Measurements from ENCODE around the gene IL7R. TPM values are rescaled to one million over a fixed set of nuclear protein-coding genes. Genes with fewer than 3 reads are reported as not detected.
A peak's percentile ranks its signal among the peaks of the same experiment; 100 is the strongest.

The IL7R gene
- total RNA-seq, 1 donor from 2014 or later: 0.54 TPM

DNA sequence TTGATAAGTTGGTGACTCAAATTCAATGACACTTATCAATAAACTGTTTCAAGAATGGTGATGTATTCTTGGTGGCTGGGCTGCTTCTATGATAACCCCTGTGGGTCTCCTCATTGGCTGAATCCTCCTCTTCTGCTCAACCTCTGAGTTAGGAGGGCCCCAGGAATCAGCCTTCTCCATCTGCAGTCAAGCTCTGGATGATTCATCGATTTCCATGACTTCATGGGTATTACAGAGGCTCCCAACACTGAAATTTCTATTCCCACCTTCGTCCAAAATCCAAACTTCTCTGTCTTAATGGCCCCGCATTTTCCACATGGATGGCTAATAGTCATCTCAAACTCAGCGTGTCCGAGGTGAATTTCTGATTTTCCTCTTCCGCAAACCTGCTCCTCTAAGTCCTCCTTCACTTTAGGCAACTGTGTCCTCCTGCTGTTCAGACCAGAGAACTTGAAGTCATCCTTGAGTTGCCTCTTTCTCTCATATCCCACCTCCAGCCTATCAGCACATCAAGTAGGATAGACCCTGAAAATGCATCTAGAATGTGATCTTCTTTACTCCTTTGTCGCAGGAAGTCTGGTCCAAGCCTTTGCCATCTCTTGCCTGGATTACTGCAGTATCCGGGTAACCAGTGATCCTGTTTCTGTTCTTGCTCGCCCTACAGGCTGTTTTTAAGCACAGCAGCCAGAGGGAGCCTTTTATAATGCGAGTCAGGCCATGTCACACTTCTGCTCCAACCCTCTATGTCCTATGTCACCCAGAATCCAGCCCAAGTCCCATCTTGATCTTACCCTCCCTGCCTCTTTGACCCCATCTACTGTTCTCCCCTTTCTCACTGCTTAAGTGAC is 41.4 kb upstream of the IL7R start:
- TF ChIP-seq, protein P1, sequence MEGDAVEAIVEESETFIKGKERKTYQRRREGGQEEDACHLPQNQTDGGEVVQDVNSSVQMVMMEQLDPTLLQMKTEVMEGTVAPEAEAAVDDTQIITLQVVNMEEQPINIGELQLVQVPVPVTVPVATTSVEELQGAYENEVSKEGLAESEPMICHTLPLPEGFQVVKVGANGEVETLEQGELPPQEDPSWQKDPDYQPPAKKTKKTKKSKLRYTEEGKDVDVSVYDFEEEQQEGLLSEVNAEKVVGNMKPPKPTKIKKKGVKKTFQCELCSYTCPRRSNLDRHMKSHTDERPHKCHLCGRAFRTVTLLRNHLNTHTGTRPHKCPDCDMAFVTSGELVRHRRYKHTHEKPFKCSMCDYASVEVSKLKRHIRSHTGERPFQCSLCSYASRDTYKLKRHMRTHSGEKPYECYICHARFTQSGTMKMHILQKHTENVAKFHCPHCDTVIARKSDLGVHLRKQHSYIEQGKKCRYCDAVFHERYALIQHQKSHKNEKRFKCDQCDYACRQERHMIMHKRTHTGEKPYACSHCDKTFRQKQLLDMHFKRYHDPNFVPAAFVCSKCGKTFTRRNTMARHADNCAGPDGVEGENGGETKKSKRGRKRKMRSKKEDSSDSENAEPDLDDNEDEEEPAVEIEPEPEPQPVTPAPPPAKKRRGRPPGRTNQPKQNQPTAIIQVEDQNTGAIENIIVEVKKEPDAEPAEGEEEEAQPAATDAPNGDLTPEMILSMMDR (IDR thresholded peaks at IDR 0.05; ENCODE audit: unreplicated experiment): peak; percentile 57
- no peaks in the 10 kb centered on the region for H3K9me3 Mint-ChIP-seq (ENCODE audit: unreplicated experiment)
- H3K27ac Mint-ChIP-seq (ENCODE audit: unreplicated experiment): no peak overlapping the region
- H3K4me3 Mint-ChIP-seq (ENCODE audit: unreplicated experiment): no peak overlapping the region
- peak; percentile 40 for DNase-seq (ENCODE audit: low spot score)
- H3K27me3 Mint-ChIP-seq (ENCODE audit: unreplicated experiment): peaks cover 3% of the 10 kb centered on the region
- H3K36me3 Mint-ChIP-seq (ENCODE audit: low read depth, unreplicated experiment): no peaks in the 10 kb centered on the region
- no peaks in the 10 kb centered on the region for H3K4me1 Mint-ChIP-seq (ENCODE audit: unreplicated experiment)

DNA sequence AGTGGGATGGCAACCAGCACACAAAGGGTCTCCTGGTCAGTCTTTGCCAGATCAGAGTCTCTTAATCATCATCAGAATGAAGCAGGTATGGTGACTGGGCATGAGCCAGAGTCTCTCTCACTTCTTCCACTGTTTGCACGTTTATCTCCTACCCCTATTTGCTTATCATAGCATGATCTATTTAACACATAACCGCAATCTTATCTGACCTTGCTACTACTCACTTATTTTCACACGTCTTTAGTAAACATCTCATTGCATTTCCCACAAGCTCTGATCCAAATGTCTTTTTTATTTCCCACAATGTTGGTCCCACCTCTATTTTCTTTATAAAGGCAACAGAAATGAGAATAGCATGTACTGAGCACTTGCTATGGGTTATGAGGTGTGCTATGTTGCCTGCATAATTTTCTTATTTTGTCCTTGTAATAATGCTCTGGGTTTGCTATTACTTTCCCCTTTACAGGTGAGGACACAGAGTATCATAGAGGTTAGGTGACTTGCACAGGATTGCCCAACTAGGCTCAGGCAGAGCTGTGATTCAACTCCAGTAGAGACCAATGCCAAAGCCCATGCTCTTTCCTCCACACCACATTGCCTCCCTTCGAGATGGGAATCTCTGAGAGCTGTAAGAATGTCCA is 39.7 kb upstream of the IL7R start:
- TF ChIP-seq, protein P1 (IDR thresholded peaks at IDR 0.05; ENCODE audit: unreplicated experiment): no peak
- DNase-seq (ENCODE audit: low spot score): no peak
- no peaks in the 10 kb centered on the region for H3K4me1 Mint-ChIP-seq (ENCODE audit: unreplicated experiment)
- H3K36me3 Mint-ChIP-seq (ENCODE audit: low read depth, unreplicated experiment): no peaks in the 10 kb centered on the region
- no peaks in the 10 kb centered on the region for H3K27me3 Mint-ChIP-seq (ENCODE audit: unreplicated experiment)
- no peak overlapping the region for H3K4me3 Mint-ChIP-seq (ENCODE audit: unreplicated experiment)
- no peaks in the 10 kb centered on the region for H3K9me3 Mint-ChIP-seq (ENCODE audit: unreplicated experiment)
- H3K27ac Mint-ChIP-seq (ENCODE audit: unreplicated experiment): no peak overlapping the region

DNA sequence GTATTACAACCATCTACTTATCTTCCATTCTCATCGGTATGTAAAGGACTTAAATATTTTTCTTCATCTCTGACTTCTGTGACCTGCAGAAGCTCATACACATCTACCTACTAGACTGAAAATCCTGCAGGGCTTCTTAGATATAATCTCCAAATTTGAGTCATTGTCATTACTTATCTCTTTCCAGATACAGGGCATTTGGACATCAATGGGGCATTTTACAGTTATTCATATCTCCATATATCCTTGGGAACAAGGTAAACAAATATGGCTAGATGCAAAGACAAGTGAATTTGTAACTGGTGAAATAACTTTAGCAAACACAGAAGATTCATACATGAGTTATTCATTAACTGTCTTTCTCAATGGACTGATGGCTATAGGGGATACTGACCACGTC is 37.7 kb upstream of the IL7R start:
- Mint-ChIP-seq H3K4me3 (ENCODE audit: unreplicated experiment) (no peak overlapping the region), H3K27ac (ENCODE audit: unreplicated experiment) (no peak overlapping the region), H3K27me3 (ENCODE audit: unreplicated experiment) (peaks cover 2% of the 10 kb centered on the region), H3K36me3 (ENCODE audit: low read depth, unreplicated experiment) (no peaks in the 10 kb centered on the region), H3K4me1 (ENCODE audit: unreplicated experiment) (no peaks in the 10 kb centered on the region), H3K9me3 (ENCODE audit: unreplicated experiment) (no peaks in the 10 kb centered on the region)
- no peak for DNase-seq (ENCODE audit: low spot score)
- TF ChIP-seq, protein P1 (IDR thresholded peaks at IDR 0.05; ENCODE audit: unreplicated experiment): no peak

DNA sequence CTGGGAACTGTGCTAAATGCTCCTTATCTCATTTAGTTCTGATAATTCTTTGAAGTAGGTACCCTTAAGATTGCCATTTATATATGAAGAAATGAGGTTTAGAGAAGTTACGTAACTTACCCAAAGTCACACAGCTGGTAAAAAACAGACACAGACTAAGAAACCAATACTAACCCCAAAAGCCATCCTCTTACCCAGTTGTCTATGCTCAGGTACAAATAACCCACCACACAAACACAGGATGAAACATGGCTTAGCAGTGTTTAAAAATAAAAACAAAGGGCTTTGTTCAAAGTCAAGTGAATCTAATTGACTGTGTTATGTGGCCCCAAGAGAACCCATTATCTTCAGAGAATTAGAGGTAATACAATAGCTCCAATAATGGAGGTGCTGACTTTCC is 37.0 kb upstream of the IL7R start:
- TF ChIP-seq, protein P1 (IDR thresholded peaks at IDR 0.05; ENCODE audit: unreplicated experiment): no peak
- Mint-ChIP-seq H3K36me3 (ENCODE audit: low read depth, unreplicated experiment) (no peaks in the 10 kb centered on the region), H3K27me3 (ENCODE audit: unreplicated experiment) (peaks cover 2% of the 10 kb centered on the region), H3K9me3 (ENCODE audit: unreplicated experiment) (no peaks in the 10 kb centered on the region), H3K27ac (ENCODE audit: unreplicated experiment) (no peak overlapping the region), H3K4me1 (ENCODE audit: unreplicated experiment) (no peaks in the 10 kb centered on the region), H3K4me3 (ENCODE audit: unreplicated experiment) (no peak overlapping the region)
- DNase-seq (ENCODE audit: low spot score): no peak

DNA sequence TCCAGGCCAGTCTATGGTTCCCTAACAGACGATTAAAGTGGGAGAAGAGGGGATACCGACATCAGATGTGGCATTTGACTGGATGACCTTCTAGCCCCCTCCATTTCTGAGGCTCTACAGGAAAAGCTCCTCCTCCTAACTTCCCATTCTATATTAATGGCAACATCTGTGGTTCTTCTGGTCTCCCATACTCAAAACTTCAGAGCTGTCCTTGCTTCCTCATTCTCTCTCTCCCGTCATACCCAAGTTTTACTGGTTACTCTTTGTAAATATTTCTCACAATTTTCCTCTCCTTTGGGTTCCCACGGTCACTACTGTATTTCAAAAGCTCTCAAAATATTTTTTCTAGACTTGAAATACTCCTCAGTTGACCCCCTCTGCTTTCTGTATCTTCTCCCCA is 36.0 kb upstream of the IL7R start:
- no peak for DNase-seq (ENCODE audit: low spot score)
- Mint-ChIP-seq H3K27me3 (ENCODE audit: unreplicated experiment) (peaks cover 2% of the 10 kb centered on the region), H3K27ac (ENCODE audit: unreplicated experiment) (no peak overlapping the region), H3K4me3 (ENCODE audit: unreplicated experiment) (no peak overlapping the region), H3K36me3 (ENCODE audit: low read depth, unreplicated experiment) (no peaks in the 10 kb centered on the region), H3K4me1 (ENCODE audit: unreplicated experiment) (no peaks in the 10 kb centered on the region), H3K9me3 (ENCODE audit: unreplicated experiment) (no peaks in the 10 kb centered on the region)
- TF ChIP-seq, protein P1 (IDR thresholded peaks at IDR 0.05; ENCODE audit: unreplicated experiment): no peak

All from endothelial cell (in vitro differentiated cells).